ENCODE measurements around the gene SPRY1. TPM values are rescaled to one million over a fixed set of nuclear protein-coding genes. Genes with fewer than 3 reads are reported as not detected.

The SPRY1 gene
- total RNA-seq, 1 donor from 2014 or later, result 134 TPM

- Histone ChIP-seq H3K27ac (no peak overlapping the region), H3K27me3 (no peaks in the 10 kb centered on the region), H3K36me3 (no peaks in the 10 kb centered on the region), H3K9me3 (no peaks in the 10 kb centered on the region), H3K4me1 (no peaks in the 10 kb centered on the region), H3K4me3 (no peak overlapping the region)
- intact Hi-C loops (cut with DNase I), result no loop called here
- ATAC-seq (no peak), DNase-seq (no peak)
- no peak for TF ChIP-seq CTCF (IDR thresholded peaks at IDR 0.05)
Measured at GRCh38 chr4:123380728-123381716, 15.6 kb upstream of the SPRY1 start.

GRCh38 chr4:123381996-123382395, 14.6 kb upstream of the SPRY1 start:
- Histone ChIP-seq H3K4me3 (no peak overlapping the region), H3K27me3 (no peaks in the 10 kb centered on the region), H3K9me3 (no peaks in the 10 kb centered on the region), H3K36me3 (no peaks in the 10 kb centered on the region), H3K27ac (no peak overlapping the region), H3K4me1 (no peaks in the 10 kb centered on the region)
- no peak for TF ChIP-seq CTCF (IDR thresholded peaks at IDR 0.05)
- ATAC-seq, result no peak
- intact Hi-C loops (cut with DNase I), result no loop called here
- no peak for DNase-seq

- Histone ChIP-seq H3K27me3 (no peaks in the 10 kb centered on the region), H3K4me3 (no peak overlapping the region), H3K27ac (no peak overlapping the region), H3K9me3 (no peaks in the 10 kb centered on the region), H3K36me3 (no peaks in the 10 kb centered on the region), H3K4me1 (no peaks in the 10 kb centered on the region)
- DNase-seq (no peak), ATAC-seq (no peak)
- TF ChIP-seq CTCF (IDR thresholded peaks at IDR 0.05), result no peak
- intact Hi-C loops (cut with DNase I), result no loop called here
Measured at GRCh38 chr4:123383566-123383965, 13.0 kb upstream of the SPRY1 start.

- intact Hi-C loops (cut with DNase I), result no loop called here
Measured at GRCh38 chr4:123386609-123387008, 10.0 kb upstream of the SPRY1 start.

GRCh38 chr4:123390846-123391456, 5.6 kb upstream of the SPRY1 start:
- no peaks in the 10 kb centered on the region for H3K9me3 ChIP-seq
- no peaks in the 10 kb centered on the region for H3K27me3 ChIP-seq
- TF ChIP-seq CTCF (IDR thresholded peaks at IDR 0.05), result peak; percentile 61
- no peaks in the 10 kb centered on the region for H3K4me1 ChIP-seq
- H3K4me3 ChIP-seq, result no peak overlapping the region
- ATAC-seq (no peak), DNase-seq (no peak)
- H3K27ac ChIP-seq, result no peak overlapping the region
- intact Hi-C loops (cut with DNase I), result loop anchor here (10.0 kb wide), 1 partner anchor 724 kb away; no protein-coding TSS in a partner anchor
- no peaks in the 10 kb centered on the region for H3K36me3 ChIP-seq

More at GRCh38 chr4:123386609-123387008, 10.0 kb upstream of the SPRY1 start:
- Histone ChIP-seq H3K36me3 (no peaks in the 10 kb centered on the region), H3K27ac (no peak overlapping the region), H3K4me3 (no peak overlapping the region), H3K9me3 (no peaks in the 10 kb centered on the region), H3K27me3 (no peaks in the 10 kb centered on the region), H3K4me1 (no peaks in the 10 kb centered on the region)
- no peak for TF ChIP-seq CTCF (IDR thresholded peaks at IDR 0.05)
- ATAC-seq (peak; percentile 41), DNase-seq (no peak)
